GM12878 (cell line): ENCODE data around the gene RPL29. TPM values are rescaled to one million over a fixed set of nuclear protein-coding genes. Genes with fewer than 3 reads are reported as not detected.

Source experiments
- ATAC-seq: fragments of 200-7000 bp; cut with Tn5 transposase; 3 replicates; pipeline ENCODE4 v1.9.1; 2020; ENCODE audit warnings: mild to moderate bottlenecking, moderate library complexity
- BruUV-seq: library from RNA; stranded (reverse); fragments of 400-500 nt; replicated peaks from 2 replicates; lab custom pipeline; 2021; lab: Mats Ljungman, UMichigan
- CTCF ChIA-PET: fragments of 300-600 bp; sonication (Branson Sonifier 250); formaldehyde crosslinking; extraction: SDS; loops from one replicate; lab custom pipeline; 2021; ENCODE audit warnings: inconsistent platforms; lab: Yijun Ruan, JAX
- POLR2A ChIA-PET: fragments of 350-600 bp; formaldehyde crosslinking; extraction: SDS; loops from one replicate; lab custom pipeline; 2021; ENCODE audit warnings: inconsistent platforms; lab: Charles Lee
- RAD21 ChIA-PET: fragments of 300-600 bp; sonication (Branson Sonifier 250); formaldehyde crosslinking; loops from one replicate; lab custom pipeline; 2023; ENCODE audit warnings: antibody characterized with exemption; ENCODE audit not compliant: unreplicated experiment; lab: Charles Lee
- SMC1A ChIA-PET: fragments of 300-600 bp; sonication (Branson Sonifier 250); formaldehyde crosslinking; loops from one replicate; lab custom pipeline; 2023; ENCODE audit not compliant: unreplicated experiment, uncharacterized antibody; lab: Charles Lee
- DNase-seq: peaks from one replicate; pipeline ENCODE4 v3.0.0-alpha.2; 2011; ENCODE audit warnings: low read depth, low spot score
- FAIRE-seq: peaks from 3 replicates; lab custom pipeline; 2011; peaks lifted over from hg19 to GRCh38; lab: Jason Lieb, UNC
- H2AFZ ChIP-seq: 2 replicates; pipeline ENCODE4 v1.6.0; 2011; ENCODE audit warnings: low read depth, low read length, control low read depth; ENCODE audit not compliant: control insufficient read depth
- H3K27ac ChIP-seq: 2 replicates; pipeline ENCODE4 v1.5.1; 2011; ENCODE audit warnings: control low read depth; ENCODE audit not compliant: control insufficient read depth, insufficient read depth
- H3K27me3 ChIP-seq, 2 experiments: replicated peaks in 1 of 2; 2 replicates each; pipeline versions ENCODE4 v1.6.0 to v1.6.1; 2011; ENCODE audit warnings: low read length in 1 of 2; ENCODE audit not compliant: control insufficient read depth in 2 of 2, insufficient read depth in 2 of 2
- H3K36me3 ChIP-seq, 2 experiments: 2 replicates each; pipeline ENCODE4 v1.5.1; 2011; ENCODE audit warnings: low read length in 1 of 2; ENCODE audit not compliant: control insufficient read depth in 2 of 2, insufficient read depth in 2 of 2
- H3K4me1 ChIP-seq: 2 replicates; pipeline ENCODE4 v1.6.1; 2011; ENCODE audit warnings: mild to moderate bottlenecking, low read length, moderate library complexity, mixed read lengths; ENCODE audit not compliant: control insufficient read depth, insufficient read depth
- H3K4me2 ChIP-seq: 2 replicates; pipeline ENCODE4 v1.6.0; 2011; ENCODE audit warnings: control low read depth; ENCODE audit not compliant: control insufficient read depth, insufficient read depth
- H3K4me3 ChIP-seq: fragments of 200-600 bp; sonication (generic); 2 replicates; pipeline ENCODE4 v1.5.1; 2016
- H3K79me2 ChIP-seq: 2 replicates; pipeline ENCODE4 v1.6.0; 2011; ENCODE audit warnings: low read length; ENCODE audit not compliant: control insufficient read depth, insufficient read depth
- H3K9ac ChIP-seq: 2 replicates; pipeline ENCODE4 v1.8.0; 2011; ENCODE audit warnings: low read length, control low read depth, mixed read lengths; ENCODE audit not compliant: control insufficient read depth, insufficient read depth
- H3K9me3 ChIP-seq: replicated peaks from 3 replicates; pipeline ENCODE4 v1.5.1; 2011; ENCODE audit warnings: mild to moderate bottlenecking, low read length; ENCODE audit not compliant: control insufficient read depth, insufficient read depth
- H4K20me1 ChIP-seq: 2 replicates; pipeline ENCODE4 v1.6.0; 2011; ENCODE audit not compliant: control insufficient read depth, insufficient read depth
- BMI1 ChIP-seq: fragments of 450-650 bp; IDR thresholded peaks from 2 replicates; pipeline ENCODE4 v1.6.1; 2016; ENCODE audit warnings: mild to moderate bottlenecking, moderate library complexity, borderline replicate concordance
- EGR1 ChIP-seq, 2 experiments: IDR thresholded peaks; 1 replicate in 1 of 2; 2 replicates in 1 of 2; pipeline ENCODE4 v1.6.1; 2011 to 2012; ENCODE audit warnings: low read depth in 2 of 2, low read length in 2 of 2, borderline replicate concordance in 1 of 2, mild to moderate bottlenecking in 1 of 2, moderate library complexity in 1 of 2
- FOS ChIP-seq: IDR thresholded peaks from 3 replicates; pipeline ENCODE4 v1.6.1; 2011; ENCODE audit warnings: borderline replicate concordance; ENCODE audit not compliant: insufficient read length; ENCODE audit errors: extremely low read depth
- IKZF1 ChIP-seq: fragments of 450-650 bp; conservative IDR thresholded peaks from 2 replicates; pipeline ENCODE4 v1.6.1; 2017; ENCODE audit warnings: antibody characterized with exemption, mild to moderate bottlenecking
- IKZF2 ChIP-seq, 2 experiments: fragments of 450-650 bp; IDR thresholded peaks; 2 replicates each; pipeline ENCODE4 v1.6.1; 2017; ENCODE audit warnings: mild to moderate bottlenecking in 2 of 2, moderate library complexity in 2 of 2
- NR2C2 ChIP-seq: IDR thresholded peaks from 2 replicates; pipeline ENCODE4 v1.6.1; 2011; ENCODE audit warnings: borderline replicate concordance, low read depth; ENCODE audit not compliant: control insufficient read depth, insufficient read length
- WGBS: methylation state at CpG from one replicate; pipeline ENCODE4 v1.1.6; 2016; ENCODE audit warnings: low lambda C conversion rate; ENCODE audit not compliant: insufficient replicate concordance, insufficient coverage; ENCODE audit errors: missing lambda C conversion rate; 5-methylcytosine and 5-hydroxymethylcytosine counted together
- in situ Hi-C: fragments of 300-500 bp; cut with MboI; formaldehyde crosslinking; loops from 9 replicates; pipeline ENCODE4 v1.14.3; 2018; ENCODE audit warnings: mixed read lengths
- intact Hi-C: fragments of 100-400 bp; cut with micrococcal nuclease; formaldehyde crosslinking; loops from one replicate; pipeline ENCODE4 v1.14.2; 2022; ENCODE audit not compliant: unreplicated experiment
- polyA plus RNA-seq, 11 experiments: library from polyadenylated mRNA; depleted of rRNA in 4 of 11; unstranded in 6 of 11; stranded (reverse) in 5 of 11; fragments of >200 nt; fragmentation: Nextera tagmentation in 4 of 11; fragmentation: Illumina TruSeq in 1 of 11; extraction: Ambion mirVana in 4 of 11; extraction: Trizol in 1 of 11; gene quantifications; 1 replicate in 1 of 11; 2 replicates in 10 of 11; pipeline versions ENCODE4 v1.2.1 to v1.2.3, GENCODE V29; 2011 to 2016; ENCODE audit warnings: inconsistent platforms in 2 of 11, missing spikeins in 2 of 11, low read depth in 1 of 11
- total RNA-seq, 4 experiments: library from RNA; depleted of rRNA in 3 of 4; stranded (reverse); fragments of >200 nt in 3 of 4; fragmentation: Illumina TruSeq in 1 of 4; extraction: Trizol in 1 of 4; gene quantifications; 2 replicates each; pipeline versions ENCODE4 v1.2.1 to v1.2.3, GENCODE V29; 2013 to 2021

RPL29 gene
- total and polyA plus RNA-seq, 10 of the 15 experiments (the other 5 are each of a cell fraction or from before 2014, with no cell fraction given) = 1,053 to 2,477 (median 1,657) TPM

DNA sequence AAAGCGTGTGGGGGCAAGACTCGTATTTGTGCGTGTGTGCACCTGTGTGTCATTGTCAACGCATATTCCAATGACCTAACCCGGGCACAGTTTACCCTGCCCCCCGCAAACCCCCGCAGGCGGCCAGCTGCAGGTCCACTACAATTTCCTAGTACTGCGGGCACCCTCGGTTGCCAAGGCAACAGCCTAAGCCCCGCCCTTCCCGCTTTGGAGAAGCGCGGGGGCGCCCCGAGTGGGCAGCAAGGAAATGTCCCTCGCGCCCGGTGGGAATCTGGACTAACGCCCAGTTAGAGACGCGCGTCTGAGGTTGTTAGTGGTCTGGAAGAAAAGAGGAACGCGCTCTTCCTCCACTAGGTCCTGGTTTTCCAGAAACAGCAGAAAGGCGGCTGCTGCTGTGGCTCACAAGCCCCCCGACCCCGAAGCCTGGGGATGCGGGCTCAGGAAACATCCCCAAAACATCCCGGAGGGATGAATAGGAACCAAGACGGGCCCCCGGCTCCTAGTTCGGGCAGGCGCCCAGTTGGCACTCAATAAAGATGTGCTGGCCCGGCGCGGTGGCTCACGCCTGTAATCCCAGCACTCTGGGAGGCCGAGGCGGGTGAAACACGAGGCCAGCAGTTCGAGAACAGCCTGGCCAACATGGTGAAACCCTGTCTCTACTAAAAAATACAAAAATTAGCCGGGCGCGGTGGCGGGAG lies 19.7 kb downstream of the RPL29 start:
- FAIRE-seq = no peak
- BruUV-seq = no TSS peak

More for the DNA sequence above, 19.7 kb downstream of the RPL29 start:
- in situ Hi-C loops (no loop called here), intact Hi-C loops (no loop called here)
- H3K9me3 ChIP-seq = no peaks in the 10 kb centered on the region
- no peak for DNase-seq
- H3K79me2 ChIP-seq = peaks cover 5% of the 10 kb centered on the region; the same call in 1 of the 2 replicates
- ChIA-PET CTCF (interaction anchor here (0.9 to 5.3 kb wide), 4 partner anchors 13 to 33 kb away, joined by 3 to 79 read pairs (median 4); partner anchors contain the start of genes PARP3 and RRP9), SMC1A (interaction anchor here (1.5 to 5.2 kb wide), 2 partner anchors 12 to 34 kb away, joined by 4 to 33 read pairs; partner anchors contain the start of genes PARP3 and RRP9), POLR2A (interaction anchor here (0.7 kb wide), 1 partner anchor 33 kb away, joined by 3 read pairs; no protein-coding TSS in a partner anchor), RAD21 (interaction anchor here (0.9 kb wide), 1 partner anchor 81 kb away, joined by 3 read pairs; the partner anchor contains the start of gene DUSP7)
- peak overlapping the region; percentile 85 for H2AFZ ChIP-seq
- H3K9ac ChIP-seq = no peak overlapping the region; the same call in 1 of the 2 replicates
- H3K4me1 ChIP-seq = peaks cover 15% of the 10 kb centered on the region
- TF ChIP-seq IKZF2 (IDR thresholded peaks at IDR 0.05) = peak in 1 of 2 experiments; percentile 29; a peak in 1 of 4 replicates
- TF ChIP-seq IKZF1 = peak; percentile 54; the same call in 1 of the 2 replicates
- TF ChIP-seq FOS = no peak
- no peak for TF ChIP-seq NR2C2
- TF ChIP-seq BMI1 = peak; percentile 86
- TF ChIP-seq EGR1 (IDR thresholded peaks at IDR 0.05; ENCODE audit: borderline replicate concordance in 1 of 2, low read depth in 2 of 2, low read length in 2 of 2) = peak in 1 of 2 experiments; percentile 19; a peak in 1 of 3 replicates
- H4K20me1 ChIP-seq = no peaks in the 10 kb centered on the region
- H3K4me2 ChIP-seq = peak overlapping the region; percentile 76
- no peak overlapping the region for H3K27ac ChIP-seq
- no peaks in the 10 kb centered on the region for H3K27me3 ChIP-seq
- WGBS = 53% methylated on average over 46 of the region's 46 CpGs
- peak overlapping the region; percentile 84; the same call in 1 of the 2 replicates for H3K4me3 ChIP-seq
- H3K36me3 ChIP-seq = no peaks in the 10 kb centered on the region
- no peak for ATAC-seq
